Omental fat pad (tissue), 4 donors: Measurements from ENCODE around the gene MRGPRX4. TPM values are rescaled to one million over a fixed set of nuclear protein-coding genes. Genes with fewer than 3 reads are reported as not detected.
"Not testable (repeated sequence)": the region's sequence is repeated elsewhere in the genome, so short reads cannot be mapped to it uniquely, and the experiment has no call there.

Experiments used
- ATAC-seq: fragments of 150-250 bp; one replicate; pipeline ENCODE4 v1.9.1; 2016; ENCODE audit warnings: mild to moderate bottlenecking, moderate library complexity; ENCODE audit not compliant: low FRiP score
- DNase-seq: peaks from one replicate; pipeline ENCODE4 v3.0.0-alpha.2; 2019; ENCODE audit warnings: low spot score
- total RNA-seq, 4 donors: library from RNA; depleted of rRNA; stranded (reverse); fragments of >200 nt; gene quantifications; one replicate each; pipeline ENCODE4 v1.1.0, GENCODE V29; 2016
- TF ChIP-seq, protein P1 (sequence below), 3 donors: fragments of 450-650 bp; IDR thresholded peaks; one replicate each; pipeline ENCODE4 v1.5.1; 2016 to 2017; ENCODE audit warnings: antibody characterized with exemption in 3 of 3, mild to moderate bottlenecking in 3 of 3, moderate library complexity in 2 of 3

Gene MRGPRX4
- total RNA-seq, 4 donors from 2014 or later = not detected

DNA sequence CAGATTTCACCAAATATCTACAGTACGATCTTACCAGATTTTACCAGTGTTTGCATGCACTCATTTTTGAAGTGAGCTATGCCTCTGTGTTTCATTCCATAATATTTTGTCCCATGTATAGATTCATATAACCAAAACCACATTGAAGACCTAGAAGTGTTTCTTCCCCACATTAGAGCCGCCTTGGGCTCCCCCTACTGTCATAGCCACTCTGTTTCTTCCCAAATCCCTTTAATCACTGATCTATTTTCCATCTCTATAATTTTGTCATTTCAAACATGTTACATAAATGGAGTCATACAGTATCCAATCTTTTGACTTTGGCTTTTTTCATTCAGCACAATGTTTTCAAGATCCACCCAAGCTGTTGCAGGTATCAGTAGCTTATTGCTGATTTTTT lies 27.6 kb upstream of the MRGPRX4 start:
- TF ChIP-seq, protein P1, sequence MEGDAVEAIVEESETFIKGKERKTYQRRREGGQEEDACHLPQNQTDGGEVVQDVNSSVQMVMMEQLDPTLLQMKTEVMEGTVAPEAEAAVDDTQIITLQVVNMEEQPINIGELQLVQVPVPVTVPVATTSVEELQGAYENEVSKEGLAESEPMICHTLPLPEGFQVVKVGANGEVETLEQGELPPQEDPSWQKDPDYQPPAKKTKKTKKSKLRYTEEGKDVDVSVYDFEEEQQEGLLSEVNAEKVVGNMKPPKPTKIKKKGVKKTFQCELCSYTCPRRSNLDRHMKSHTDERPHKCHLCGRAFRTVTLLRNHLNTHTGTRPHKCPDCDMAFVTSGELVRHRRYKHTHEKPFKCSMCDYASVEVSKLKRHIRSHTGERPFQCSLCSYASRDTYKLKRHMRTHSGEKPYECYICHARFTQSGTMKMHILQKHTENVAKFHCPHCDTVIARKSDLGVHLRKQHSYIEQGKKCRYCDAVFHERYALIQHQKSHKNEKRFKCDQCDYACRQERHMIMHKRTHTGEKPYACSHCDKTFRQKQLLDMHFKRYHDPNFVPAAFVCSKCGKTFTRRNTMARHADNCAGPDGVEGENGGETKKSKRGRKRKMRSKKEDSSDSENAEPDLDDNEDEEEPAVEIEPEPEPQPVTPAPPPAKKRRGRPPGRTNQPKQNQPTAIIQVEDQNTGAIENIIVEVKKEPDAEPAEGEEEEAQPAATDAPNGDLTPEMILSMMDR (IDR thresholded peaks at IDR 0.05) = no peak
- ATAC-seq (no peak), DNase-seq (no peak)

DNA sequence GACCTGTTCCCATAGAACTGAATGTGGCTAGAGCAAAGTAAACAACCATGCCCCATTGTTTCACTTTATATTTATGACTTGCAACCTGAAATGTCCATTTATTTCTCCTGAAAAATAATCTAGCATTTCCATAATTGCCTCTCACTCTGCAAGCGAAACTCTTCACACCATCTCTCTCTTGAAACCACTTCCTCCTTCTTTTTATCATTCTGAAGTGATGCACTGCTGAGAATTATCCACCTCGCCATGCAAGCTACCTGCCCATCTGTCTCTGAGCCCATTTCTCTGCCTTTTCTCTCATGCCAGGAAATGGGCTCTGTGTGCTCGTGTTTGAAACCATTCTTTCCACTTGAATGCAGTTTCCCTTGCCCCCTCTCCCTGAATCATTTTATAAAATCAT lies 26.8 kb upstream of the MRGPRX4 start:
- ATAC-seq (no peak), DNase-seq (no peak)
- TF ChIP-seq, protein P1 (IDR thresholded peaks at IDR 0.05) = no peak

DNA sequence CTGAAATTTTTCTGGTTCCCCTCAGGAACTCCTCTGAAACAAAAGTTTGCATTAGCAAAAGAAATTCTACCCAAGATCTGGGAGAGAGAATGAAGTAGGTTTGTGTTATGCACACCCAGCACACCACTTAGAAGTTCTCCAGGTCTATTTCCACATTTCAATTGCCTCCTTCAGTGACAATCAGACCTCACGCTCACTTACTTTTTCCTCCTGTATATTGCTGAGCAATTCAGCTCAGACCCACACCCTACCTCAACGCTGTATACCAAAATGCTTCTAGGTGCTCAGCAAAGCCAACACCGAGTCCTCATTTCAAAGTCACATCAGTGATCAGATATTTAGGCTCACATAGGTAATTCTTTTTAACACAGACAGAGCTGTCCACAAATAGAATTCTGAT lies 21.1 kb upstream of the MRGPRX4 start:
- TF ChIP-seq, protein P1 (IDR thresholded peaks at IDR 0.05) = no peak
- ATAC-seq (no peak), DNase-seq (no peak)

DNA sequence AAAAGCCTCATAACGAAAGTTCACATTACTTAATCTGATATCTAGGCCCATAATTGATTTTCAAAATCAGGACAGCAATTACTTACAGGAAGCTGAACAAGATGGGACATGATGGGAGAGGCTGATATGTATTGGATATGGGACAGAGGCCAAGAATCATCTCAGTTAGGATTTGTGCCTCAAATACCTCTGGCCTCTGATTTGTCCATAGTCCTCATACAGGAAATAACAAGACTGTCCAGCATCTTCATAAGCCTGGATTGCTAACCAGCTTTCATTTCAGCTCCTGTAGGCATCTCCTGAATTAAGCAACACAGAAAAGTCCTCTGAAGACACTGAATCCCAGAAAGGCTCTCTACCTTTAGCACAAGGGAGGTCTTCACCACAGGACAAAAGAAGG lies 4.3 kb upstream of the MRGPRX4 start:
- TF ChIP-seq, protein P1 (IDR thresholded peaks at IDR 0.05) = no peak
- ATAC-seq (no peak), DNase-seq (no peak)

DNA sequence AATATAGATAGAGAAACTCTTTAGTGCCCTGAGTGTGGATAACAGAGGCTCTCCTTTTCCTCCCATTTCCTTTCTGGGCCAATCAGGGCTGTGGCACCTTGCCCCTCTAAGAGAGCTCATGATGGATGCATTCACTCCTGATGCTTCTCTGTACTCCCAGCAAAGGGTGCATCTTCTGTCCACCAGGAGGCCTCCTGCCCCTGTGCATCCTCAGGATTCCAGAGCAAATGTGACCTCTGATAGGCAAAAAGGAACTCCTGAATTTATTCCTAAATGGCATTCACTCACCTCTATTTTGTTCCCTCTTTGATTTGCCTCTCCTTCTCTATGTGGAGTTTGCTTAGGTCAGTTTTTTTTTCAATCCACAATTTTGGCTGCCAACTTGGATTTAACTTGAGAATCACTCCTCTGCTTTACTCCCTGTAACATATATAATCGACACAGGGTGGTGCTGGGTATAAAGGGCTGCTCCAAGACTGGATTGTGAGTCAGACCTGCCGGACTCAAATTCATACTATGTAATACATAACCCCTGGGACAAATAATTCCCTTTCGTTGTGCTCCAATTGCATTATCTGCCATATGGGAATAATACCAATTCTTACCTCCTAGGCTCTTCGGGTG lies 1.1 kb upstream of the MRGPRX4 start:
- DNase-seq (no peak), ATAC-seq (no peak)
- TF ChIP-seq, protein P1 (IDR thresholded peaks at IDR 0.05) = no peak

DNA sequence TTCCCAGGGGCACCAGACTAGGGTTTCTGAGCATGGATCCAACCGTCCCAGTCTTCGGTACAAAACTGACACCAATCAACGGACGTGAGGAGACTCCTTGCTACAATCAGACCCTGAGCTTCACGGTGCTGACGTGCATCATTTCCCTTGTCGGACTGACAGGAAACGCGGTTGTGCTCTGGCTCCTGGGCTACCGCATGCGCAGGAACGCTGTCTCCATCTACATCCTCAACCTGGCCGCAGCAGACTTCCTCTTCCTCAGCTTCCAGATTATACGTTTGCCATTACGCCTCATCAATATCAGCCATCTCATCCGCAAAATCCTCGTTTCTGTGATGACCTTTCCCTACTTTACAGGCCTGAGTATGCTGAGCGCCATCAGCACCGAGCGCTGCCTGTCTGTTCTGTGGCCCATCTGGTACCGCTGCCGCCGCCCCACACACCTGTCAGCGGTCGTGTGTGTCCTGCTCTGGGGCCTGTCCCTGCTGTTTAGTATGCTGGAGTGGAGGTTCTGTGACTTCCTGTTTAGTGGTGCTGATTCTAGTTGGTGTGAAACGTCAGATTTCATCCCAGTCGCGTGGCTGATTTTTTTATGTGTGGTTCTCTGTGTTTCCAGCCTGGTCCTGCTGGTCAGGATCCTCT lies 709 bp downstream of the MRGPRX4 start:
- DNase-seq (no peak), ATAC-seq (no peak)
- TF ChIP-seq, protein P1 (IDR thresholded peaks at IDR 0.05) = no peak

DNA sequence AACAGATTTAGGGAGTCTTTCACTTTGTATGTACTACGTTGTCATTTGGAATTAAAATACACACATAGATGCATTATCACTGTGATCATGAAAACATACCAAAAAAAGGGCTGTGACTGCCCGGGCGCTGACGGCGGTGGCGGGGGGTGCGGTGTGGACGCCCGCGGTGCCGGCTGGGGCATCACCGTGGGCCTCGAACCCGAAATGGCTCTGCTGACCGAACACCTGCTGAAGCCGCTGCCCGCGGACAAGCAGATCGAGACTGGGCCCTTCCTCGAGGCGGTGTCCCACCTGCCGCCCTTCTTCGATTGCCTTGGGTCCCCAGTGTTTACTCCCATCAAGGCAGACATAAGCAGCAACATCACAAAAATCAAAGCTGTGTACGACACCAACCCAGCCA lies 16.2 kb downstream of the MRGPRX4 start:
- DNase-seq (no peak), ATAC-seq (no peak)
- TF ChIP-seq, protein P1 (IDR thresholded peaks at IDR 0.05) = no peak

DNA sequence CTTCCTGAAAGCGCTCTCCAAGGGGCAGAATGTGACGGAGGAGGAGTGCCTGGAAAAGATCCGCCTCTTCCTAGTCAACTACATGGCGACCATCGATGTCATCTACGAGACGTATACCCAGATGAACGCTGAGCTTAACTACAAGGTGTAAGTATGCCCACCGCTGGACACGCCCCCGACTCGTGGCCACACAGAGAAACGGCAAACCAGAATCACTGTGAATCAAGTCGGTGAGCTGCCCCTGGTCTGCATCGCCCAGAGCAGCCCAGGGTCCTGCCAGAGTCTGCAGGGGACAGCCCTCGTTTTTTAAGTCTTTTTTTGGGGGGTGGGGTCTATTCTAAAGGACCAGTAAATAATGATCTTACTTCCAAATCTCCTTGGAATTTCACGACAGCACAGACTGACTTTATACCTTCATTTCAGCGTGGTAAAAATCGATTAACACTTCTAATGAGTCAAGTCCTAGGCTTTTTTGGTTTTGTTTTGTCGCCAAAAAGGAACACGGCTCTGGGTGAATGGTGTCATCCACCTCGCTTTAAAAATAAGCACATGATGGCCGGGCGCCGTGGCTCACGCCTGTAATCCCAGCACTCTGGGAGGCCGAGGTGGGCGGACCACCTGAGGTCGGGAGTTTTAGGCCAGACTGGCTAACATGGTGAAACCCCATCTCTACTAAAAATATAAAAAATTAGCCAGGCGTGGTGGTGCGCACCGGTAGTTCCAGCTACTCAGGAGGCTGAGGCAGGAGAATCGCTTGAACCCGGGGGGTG lies 17.0 kb downstream of the MRGPRX4 start:
- not testable (repeated sequence) for DNase-seq, ATAC-seq
